K562 (cell line): ENCODE data around the gene ABCA7. TPM values are rescaled to one million over a fixed set of nuclear protein-coding genes. Genes with fewer than 3 reads are reported as not detected.
A peak's percentile ranks its signal among the peaks of the same experiment; 100 is the strongest.

Experiments used
- CBFA2T2 ChIP-seq: fragments of 450-650 bp; conservative IDR thresholded peaks from 2 replicates; pipeline ENCODE4 v1.6.1; 2017; ENCODE audit warnings: mild to moderate bottlenecking
- CC2D1A ChIP-seq: fragments of 450-650 bp; IDR thresholded peaks from 2 replicates; pipeline ENCODE4 v1.6.1; 2017; ENCODE audit warnings: mild to moderate bottlenecking
- HIVEP1 ChIP-seq: fragments of 250-450 bp; sonication (Bioruptor Pico); IDR thresholded peaks from 2 replicates; pipeline ENCODE4 v1.4.0; 2020; ENCODE audit warnings: mild to moderate bottlenecking
- MAZ ChIP-seq, 2 experiments: fragments of 450-650 bp in 1 of 2; sonication (generic) in 1 of 2; formaldehyde crosslinking; IDR thresholded peaks in 1 of 2; conservative IDR thresholded peaks in 1 of 2; 2 replicates each; pipeline versions ENCODE4 v1.4.0 to v1.5.0; 2020; ENCODE audit warnings: mild to moderate bottlenecking in 1 of 2, missing genetic modification reagents in 1 of 2
- NRF1 ChIP-seq, 2 experiments: fragments of 450-650 bp; IDR thresholded peaks in 1 of 2; conservative IDR thresholded peaks in 1 of 2; 2 replicates each; pipeline ENCODE4 v1.6.1; 2014; ENCODE audit warnings: mild to moderate bottlenecking in 2 of 2
- POLR2H ChIP-seq: IDR thresholded peaks from 2 replicates; pipeline ENCODE4 v1.6.1; 2016; ENCODE audit warnings: missing genetic modification characterization, low read depth, mild to moderate bottlenecking, control low read depth, missing compliant biosample characterization, moderate library complexity
- PRPF4 ChIP-seq: fragments of 200-400 bp; formaldehyde crosslinking; IDR thresholded peaks from one replicate; pipeline ENCODE4 v1.6.1; 2017; ENCODE audit warnings: low read length, low read depth, mild to moderate bottlenecking; ENCODE audit not compliant: insufficient read depth, poor library complexity, severe bottlenecking
- SMARCA5 ChIP-seq: fragments of 450-650 bp; IDR thresholded peaks from 2 replicates; pipeline ENCODE4 v1.6.1; 2016
- SP1 ChIP-seq: sonication (generic); formaldehyde crosslinking; IDR thresholded peaks from 2 replicates; pipeline ENCODE4 v1.8.1; 2022; ENCODE audit warnings: mild to moderate bottlenecking, missing genetic modification reagents
- THRAP3 ChIP-seq: fragments of 450-650 bp; IDR thresholded peaks from 2 replicates; pipeline ENCODE4 v1.6.1; 2016; ENCODE audit warnings: mild to moderate bottlenecking, inconsistent platforms, borderline replicate concordance
- polyA plus RNA-seq, 8 experiments: library from polyadenylated mRNA; depleted of rRNA in 4 of 8; stranded (reverse) in 5 of 8; unstranded in 3 of 8; fragments of >200 nt; fragmentation: Nextera tagmentation in 2 of 8; fragmentation: Illumina TruSeq in 1 of 8; extraction: Ambion mirVana in 2 of 8; extraction: Trizol in 1 of 8; gene quantifications; 2 replicates each; pipeline versions ENCODE4 v1.2.1 to v1.2.3, GENCODE V29; 2011 to 2014; ENCODE audit warnings: inconsistent platforms in 1 of 8, missing spikeins in 1 of 8
- total RNA-seq, 7 experiments: library from RNA; depleted of rRNA in 6 of 7; stranded (reverse); fragments of >200 nt in 6 of 7; fragmentation: Illumina TruSeq in 2 of 7; extraction: Trizol in 2 of 7; gene quantifications; 2 replicates each; pipeline versions ENCODE4 v1.2.1 to v1.2.3, GENCODE V29; 2011 to 2021; ENCODE audit warnings: low replicate concordance in 1 of 7
- TF ChIP-seq, protein P1 (sequence below), 2 experiments: fragments of 450-650 bp; formaldehyde crosslinking in 1 of 2; IDR thresholded peaks; 2 replicates each; pipeline versions ENCODE4 v1.4.0 to v1.6.1; 2014 to 2020; ENCODE audit warnings: mild to moderate bottlenecking in 2 of 2, borderline replicate concordance in 1 of 2, low read depth in 1 of 2
- TF ChIP-seq, protein P2 (sequence below): fragments of 250-450 bp; sonication (Bioruptor Pico); IDR thresholded peaks from 2 replicates; pipeline ENCODE4 v1.5.0; 2020; ENCODE audit warnings: mild to moderate bottlenecking, borderline replicate concordance
- TF ChIP-seq, protein P3 (sequence below): fragments of 200-800 bp; sonication (Bioruptor generic); IDR thresholded peaks from 2 replicates; pipeline ENCODE4 v1.6.1; 2017; ENCODE audit warnings: missing genetic modification characterization, missing compliant biosample characterization

ABCA7 gene
- total and polyA plus RNA-seq, 9 of the 15 experiments (the other 6 are each of a cell fraction or from before 2014, with no cell fraction given) = 2.3 to 96.1 (median 31.2) TPM

DNA sequence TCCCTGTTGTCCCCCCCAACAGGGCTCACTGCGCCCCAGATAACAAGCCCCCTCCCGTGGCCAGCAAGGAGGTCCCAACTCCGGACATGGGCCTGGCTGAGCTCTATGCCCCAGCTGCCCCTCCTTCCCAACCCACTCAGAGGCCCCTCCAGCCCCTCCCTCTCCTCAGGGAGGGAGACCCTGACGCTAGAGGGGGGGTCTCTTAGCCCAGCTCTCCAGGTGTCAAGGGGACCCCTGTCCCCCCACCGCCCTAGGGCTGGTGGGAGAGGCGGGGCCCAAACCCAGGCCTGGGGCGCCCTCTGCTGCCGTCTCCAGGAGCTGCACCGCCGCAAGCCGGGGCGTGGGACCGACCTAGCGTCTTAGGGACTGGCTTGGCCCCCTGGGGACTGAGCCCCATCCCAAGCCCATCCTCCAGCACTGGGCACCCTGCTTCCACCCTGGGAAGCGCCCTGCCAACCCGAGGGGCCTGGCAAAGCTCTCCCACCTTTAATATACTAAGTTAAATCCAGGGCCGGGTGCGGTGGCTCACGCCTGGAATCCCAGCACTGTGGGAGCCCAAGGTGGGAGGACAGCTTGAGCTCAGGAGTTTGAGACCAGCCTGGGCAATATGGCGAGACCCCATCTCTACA is 38.3 kb upstream of the ABCA7 start (continued):
- TF ChIP-seq, protein P1, sequence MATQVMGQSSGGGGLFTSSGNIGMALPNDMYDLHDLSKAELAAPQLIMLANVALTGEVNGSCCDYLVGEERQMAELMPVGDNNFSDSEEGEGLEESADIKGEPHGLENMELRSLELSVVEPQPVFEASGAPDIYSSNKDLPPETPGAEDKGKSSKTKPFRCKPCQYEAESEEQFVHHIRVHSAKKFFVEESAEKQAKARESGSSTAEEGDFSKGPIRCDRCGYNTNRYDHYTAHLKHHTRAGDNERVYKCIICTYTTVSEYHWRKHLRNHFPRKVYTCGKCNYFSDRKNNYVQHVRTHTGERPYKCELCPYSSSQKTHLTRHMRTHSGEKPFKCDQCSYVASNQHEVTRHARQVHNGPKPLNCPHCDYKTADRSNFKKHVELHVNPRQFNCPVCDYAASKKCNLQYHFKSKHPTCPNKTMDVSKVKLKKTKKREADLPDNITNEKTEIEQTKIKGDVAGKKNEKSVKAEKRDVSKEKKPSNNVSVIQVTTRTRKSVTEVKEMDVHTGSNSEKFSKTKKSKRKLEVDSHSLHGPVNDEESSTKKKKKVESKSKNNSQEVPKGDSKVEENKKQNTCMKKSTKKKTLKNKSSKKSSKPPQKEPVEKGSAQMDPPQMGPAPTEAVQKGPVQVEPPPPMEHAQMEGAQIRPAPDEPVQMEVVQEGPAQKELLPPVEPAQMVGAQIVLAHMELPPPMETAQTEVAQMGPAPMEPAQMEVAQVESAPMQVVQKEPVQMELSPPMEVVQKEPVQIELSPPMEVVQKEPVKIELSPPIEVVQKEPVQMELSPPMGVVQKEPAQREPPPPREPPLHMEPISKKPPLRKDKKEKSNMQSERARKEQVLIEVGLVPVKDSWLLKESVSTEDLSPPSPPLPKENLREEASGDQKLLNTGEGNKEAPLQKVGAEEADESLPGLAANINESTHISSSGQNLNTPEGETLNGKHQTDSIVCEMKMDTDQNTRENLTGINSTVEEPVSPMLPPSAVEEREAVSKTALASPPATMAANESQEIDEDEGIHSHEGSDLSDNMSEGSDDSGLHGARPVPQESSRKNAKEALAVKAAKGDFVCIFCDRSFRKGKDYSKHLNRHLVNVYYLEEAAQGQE (IDR thresholded peaks at IDR 0.05; ENCODE audit: borderline replicate concordance) = peak; percentile 75; the same call in 1 of the 2 replicates
- TF ChIP-seq, protein P1 (CRISPR knock-in tag; IDR thresholded peaks at IDR 0.05; ENCODE audit: low read depth) = no peak
- TF ChIP-seq SP1 (peak; percentile 67; the same call in 1 of the 2 replicates), THRAP3 (no peak), SMARCA5 (no peak), CBFA2T2 (0 out of 2 replicates have a peak, but pooled peaks have one; percentile 2), POLR2H (tag) (no peak), NRF1 (conservative IDR thresholded peaks at IDR 0.05 in 1 of 2, IDR thresholded peaks at IDR 0.05 in 1 of 2) (peak; percentile 33 to 53; a peak in 3 of 4 replicates), PRPF4 (no peak), HIVEP1 (CRISPR knock-in tag) (no peak), CC2D1A (peak; percentile 58; the same call in 1 of the 2 replicates), MAZ (CRISPR knock-in tag; conservative IDR thresholded peaks at IDR 0.05 in 1 of 2, IDR thresholded peaks at IDR 0.05 in 1 of 2) (peak; percentile 73 to 82)
- TF ChIP-seq, protein P2, sequence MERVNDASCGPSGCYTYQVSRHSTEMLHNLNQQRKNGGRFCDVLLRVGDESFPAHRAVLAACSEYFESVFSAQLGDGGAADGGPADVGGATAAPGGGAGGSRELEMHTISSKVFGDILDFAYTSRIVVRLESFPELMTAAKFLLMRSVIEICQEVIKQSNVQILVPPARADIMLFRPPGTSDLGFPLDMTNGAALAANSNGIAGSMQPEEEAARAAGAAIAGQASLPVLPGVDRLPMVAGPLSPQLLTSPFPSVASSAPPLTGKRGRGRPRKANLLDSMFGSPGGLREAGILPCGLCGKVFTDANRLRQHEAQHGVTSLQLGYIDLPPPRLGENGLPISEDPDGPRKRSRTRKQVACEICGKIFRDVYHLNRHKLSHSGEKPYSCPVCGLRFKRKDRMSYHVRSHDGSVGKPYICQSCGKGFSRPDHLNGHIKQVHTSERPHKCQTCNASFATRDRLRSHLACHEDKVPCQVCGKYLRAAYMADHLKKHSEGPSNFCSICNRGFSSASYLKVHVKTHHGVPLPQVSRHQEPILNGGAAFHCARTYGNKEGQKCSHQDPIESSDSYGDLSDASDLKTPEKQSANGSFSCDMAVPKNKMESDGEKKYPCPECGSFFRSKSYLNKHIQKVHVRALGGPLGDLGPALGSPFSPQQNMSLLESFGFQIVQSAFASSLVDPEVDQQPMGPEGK (CRISPR knock-in tag) = no peak
- TF ChIP-seq, protein P3, sequence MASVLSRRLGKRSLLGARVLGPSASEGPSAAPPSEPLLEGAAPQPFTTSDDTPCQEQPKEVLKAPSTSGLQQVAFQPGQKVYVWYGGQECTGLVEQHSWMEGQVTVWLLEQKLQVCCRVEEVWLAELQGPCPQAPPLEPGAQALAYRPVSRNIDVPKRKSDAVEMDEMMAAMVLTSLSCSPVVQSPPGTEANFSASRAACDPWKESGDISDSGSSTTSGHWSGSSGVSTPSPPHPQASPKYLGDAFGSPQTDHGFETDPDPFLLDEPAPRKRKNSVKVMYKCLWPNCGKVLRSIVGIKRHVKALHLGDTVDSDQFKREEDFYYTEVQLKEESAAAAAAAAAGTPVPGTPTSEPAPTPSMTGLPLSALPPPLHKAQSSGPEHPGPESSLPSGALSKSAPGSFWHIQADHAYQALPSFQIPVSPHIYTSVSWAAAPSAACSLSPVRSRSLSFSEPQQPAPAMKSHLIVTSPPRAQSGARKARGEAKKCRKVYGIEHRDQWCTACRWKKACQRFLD (CRISPR knock-in tag) = no peak
